Upper lobe of right lung (tissue), 1 donor: ENCODE measurements around the gene MVK. TPM values are rescaled to one million over a fixed set of nuclear protein-coding genes. Genes with fewer than 3 reads are reported as not detected.

Source experiments
- ATAC-seq: fragments of 200-7000 bp; cut with Tn5 transposase; one replicate; pipeline ENCODE4 v1.9.1; 2020; ENCODE audit warnings: mild to moderate bottlenecking, moderate library complexity
- DNase-seq: peaks from one replicate; pipeline ENCODE4 v3.0.0-alpha.2; 2020
- H3K27ac ChIP-seq: fragments of 200-600 bp; one replicate; pipeline ENCODE4 v1.8.0; 2022
- H3K27me3 ChIP-seq: fragments of 200-600 bp; one replicate; pipeline ENCODE4 v1.8.0; 2022; ENCODE audit warnings: mild to moderate bottlenecking
- H3K36me3 ChIP-seq: fragments of 200-600 bp; one replicate; pipeline ENCODE4 v1.8.0; 2022
- H3K4me1 ChIP-seq: fragments of 200-600 bp; one replicate; pipeline ENCODE4 v1.8.0; 2022
- H3K4me3 ChIP-seq: fragments of 200-600 bp; one replicate; pipeline ENCODE4 v1.8.0; 2022; ENCODE audit warnings: mild to moderate bottlenecking
- H3K9me3 ChIP-seq: fragments of 200-600 bp; one replicate; pipeline ENCODE4 v1.8.0; 2022
- intact Hi-C: fragments of 100-400 bp; cut with DNase I; formaldehyde crosslinking; loops from one replicate; pipeline ENCODE4 v1.11.0; 2022
- total RNA-seq: library from RNA; stranded (reverse); fragmentation: NEBNext Ultra II Directional; extraction: Animal tissue kit (Norgen Biotek cat#: 25700); gene quantifications from one replicate; pipeline ENCODE4 v1.2.1, GENCODE V29; 2021
- TF ChIP-seq, protein P1 (sequence below): fragments of 200-600 bp; IDR thresholded peaks from one replicate; pipeline ENCODE4 v1.8.0; 2022; ENCODE audit warnings: antibody characterized with exemption
- donor health status: DM: no; HTN: yes; CAD: no; lungs with severe emphysema.

Gene MVK
- total RNA-seq, 1 donor from 2014 or later = 27.3 TPM

DNA sequence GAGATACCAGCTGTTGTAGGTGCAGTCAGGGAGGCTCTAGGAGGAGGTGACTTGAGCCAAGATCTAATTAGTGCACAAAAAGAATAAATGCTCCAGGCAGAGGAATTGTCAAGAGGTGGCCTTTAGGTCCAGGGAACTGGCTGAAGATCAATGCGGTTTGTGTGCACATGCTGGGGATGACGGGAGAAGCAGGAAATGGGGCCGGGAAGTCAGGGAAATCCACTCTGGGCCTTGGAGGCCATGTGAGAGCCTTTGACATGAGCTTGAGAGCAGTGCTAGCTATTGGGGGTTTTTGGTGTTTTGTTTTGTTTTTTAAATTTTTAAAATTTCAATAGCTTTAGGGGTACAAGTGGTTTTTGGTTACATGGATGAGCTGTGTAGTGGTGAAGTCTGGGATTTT lies 67.4 kb downstream of the MVK start:
- H3K4me1 ChIP-seq = no peaks in the 10 kb centered on the region
- ATAC-seq (no peak), DNase-seq (no peak)
- no peak overlapping the region for H3K4me3 ChIP-seq
- no peak overlapping the region for H3K27ac ChIP-seq
- intact Hi-C loops = no loop called here
- TF ChIP-seq, protein P1, sequence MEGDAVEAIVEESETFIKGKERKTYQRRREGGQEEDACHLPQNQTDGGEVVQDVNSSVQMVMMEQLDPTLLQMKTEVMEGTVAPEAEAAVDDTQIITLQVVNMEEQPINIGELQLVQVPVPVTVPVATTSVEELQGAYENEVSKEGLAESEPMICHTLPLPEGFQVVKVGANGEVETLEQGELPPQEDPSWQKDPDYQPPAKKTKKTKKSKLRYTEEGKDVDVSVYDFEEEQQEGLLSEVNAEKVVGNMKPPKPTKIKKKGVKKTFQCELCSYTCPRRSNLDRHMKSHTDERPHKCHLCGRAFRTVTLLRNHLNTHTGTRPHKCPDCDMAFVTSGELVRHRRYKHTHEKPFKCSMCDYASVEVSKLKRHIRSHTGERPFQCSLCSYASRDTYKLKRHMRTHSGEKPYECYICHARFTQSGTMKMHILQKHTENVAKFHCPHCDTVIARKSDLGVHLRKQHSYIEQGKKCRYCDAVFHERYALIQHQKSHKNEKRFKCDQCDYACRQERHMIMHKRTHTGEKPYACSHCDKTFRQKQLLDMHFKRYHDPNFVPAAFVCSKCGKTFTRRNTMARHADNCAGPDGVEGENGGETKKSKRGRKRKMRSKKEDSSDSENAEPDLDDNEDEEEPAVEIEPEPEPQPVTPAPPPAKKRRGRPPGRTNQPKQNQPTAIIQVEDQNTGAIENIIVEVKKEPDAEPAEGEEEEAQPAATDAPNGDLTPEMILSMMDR = no peak
- H3K27me3 ChIP-seq = peaks cover 7% of the 10 kb centered on the region
- H3K9me3 ChIP-seq = no peaks in the 10 kb centered on the region
- H3K36me3 ChIP-seq = no peaks in the 10 kb centered on the region

DNA sequence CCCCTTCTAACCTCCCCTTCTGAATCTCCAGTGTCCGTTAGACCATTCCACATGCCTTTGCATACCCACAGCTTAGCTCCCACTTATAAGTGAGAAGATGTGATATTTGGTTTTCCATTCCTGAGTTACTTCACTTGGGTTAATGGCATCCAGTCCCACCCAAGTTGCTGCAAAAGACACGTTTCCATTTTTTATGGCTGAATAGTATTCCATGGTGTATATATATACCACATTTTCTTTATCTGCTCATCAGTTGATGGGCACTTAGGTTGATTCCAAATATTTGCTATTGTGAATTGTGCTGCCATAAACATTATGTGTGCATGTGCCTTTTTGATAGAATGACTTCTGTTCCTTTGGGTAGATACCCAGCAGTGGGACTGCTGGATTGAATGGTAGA lies 67.8 kb downstream of the MVK start:
- TF ChIP-seq, protein P1 = no peak
- H3K27me3 ChIP-seq = peaks cover 7% of the 10 kb centered on the region
- DNase-seq (no peak), ATAC-seq (no peak)
- H3K27ac ChIP-seq = no peak overlapping the region
- intact Hi-C loops = no loop called here
- H3K36me3 ChIP-seq = no peaks in the 10 kb centered on the region
- H3K9me3 ChIP-seq = no peaks in the 10 kb centered on the region
- no peaks in the 10 kb centered on the region for H3K4me1 ChIP-seq
- no peak overlapping the region for H3K4me3 ChIP-seq

- ATAC-seq (no peak), DNase-seq (no peak)
- Histone ChIP-seq H3K27me3 (peaks cover 7% of the 10 kb centered on the region), H3K4me3 (no peak overlapping the region), H3K36me3 (no peaks in the 10 kb centered on the region), H3K4me1 (no peaks in the 10 kb centered on the region), H3K9me3 (no peaks in the 10 kb centered on the region), H3K27ac (no peak overlapping the region)
- TF ChIP-seq, protein P1 = no peak
- intact Hi-C loops = no loop called here
Observed at GRCh38 chr12:109642506-109643132, 69.0 kb downstream of the MVK start.

GRCh38 chr12:109645194-109645593 lies 71.6 kb downstream of the MVK start:
- DNase-seq = no peak
- Histone ChIP-seq H3K4me1 (no peaks in the 10 kb centered on the region), H3K27ac (no peak overlapping the region), H3K36me3 (no peaks in the 10 kb centered on the region), H3K4me3 (no peak overlapping the region), H3K27me3 (peaks cover 9% of the 10 kb centered on the region), H3K9me3 (no peaks in the 10 kb centered on the region)
- TF ChIP-seq, protein P1 = no peak
- intact Hi-C loops = no loop called here
- ATAC-seq = no peak

DNA sequence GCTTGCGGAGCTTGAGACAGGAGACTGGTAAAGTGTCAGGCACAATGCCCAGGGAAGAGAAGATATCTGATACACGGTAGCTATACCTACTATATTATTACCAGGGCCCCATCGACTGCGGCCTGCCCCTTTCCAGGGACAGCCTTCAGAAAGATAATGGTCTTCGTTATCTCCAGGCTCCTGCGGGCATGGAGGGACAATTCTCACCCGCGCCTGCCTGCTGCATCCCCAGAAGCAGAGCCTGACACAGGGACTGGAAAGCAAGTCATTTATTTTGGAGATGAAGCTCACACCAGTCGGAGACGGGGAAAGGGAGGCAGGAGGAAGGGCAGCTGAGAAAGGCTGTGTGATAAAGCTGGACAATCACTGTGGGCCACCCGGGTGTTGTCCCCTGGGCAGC lies 72.1 kb downstream of the MVK start:
- Histone ChIP-seq H3K9me3 (no peaks in the 10 kb centered on the region), H3K27ac (no peak overlapping the region), H3K4me1 (no peaks in the 10 kb centered on the region), H3K36me3 (no peaks in the 10 kb centered on the region), H3K27me3 (peaks cover 9% of the 10 kb centered on the region), H3K4me3 (no peak overlapping the region)
- TF ChIP-seq, protein P1 = no peak
- ATAC-seq = no peak
- intact Hi-C loops = no loop called here
- DNase-seq = no peak

Other genes with a start within 250 kb of the MVK start
- 0.64 TPM for gene MYO1H, start 225.9 kb upstream of the MVK start, total RNA-seq
- gene KCTD10, start 96.5 kb upstream of the MVK start, total RNA-seq = 66.8 TPM
- gene UBE3B, start 96.2 kb upstream of the MVK start, total RNA-seq = 39.1 TPM
- 58.0 TPM for gene MMAB, start 290 bp upstream of the MVK start, total RNA-seq
- gene FAM222A, start 140.0 kb downstream of the MVK start, total RNA-seq = 6.2 TPM